ENCODE measurements around the gene KANSL3.
"Not testable (repeated sequence)": the region's sequence is repeated elsewhere in the genome, so short reads cannot be mapped to it uniquely, and the experiment has no call there.

Gene KANSL3

GRCh38 chr2:96555146-96555610 lies 82.9 kb downstream of the KANSL3 start:
- DNase-seq: no peak

DNA sequence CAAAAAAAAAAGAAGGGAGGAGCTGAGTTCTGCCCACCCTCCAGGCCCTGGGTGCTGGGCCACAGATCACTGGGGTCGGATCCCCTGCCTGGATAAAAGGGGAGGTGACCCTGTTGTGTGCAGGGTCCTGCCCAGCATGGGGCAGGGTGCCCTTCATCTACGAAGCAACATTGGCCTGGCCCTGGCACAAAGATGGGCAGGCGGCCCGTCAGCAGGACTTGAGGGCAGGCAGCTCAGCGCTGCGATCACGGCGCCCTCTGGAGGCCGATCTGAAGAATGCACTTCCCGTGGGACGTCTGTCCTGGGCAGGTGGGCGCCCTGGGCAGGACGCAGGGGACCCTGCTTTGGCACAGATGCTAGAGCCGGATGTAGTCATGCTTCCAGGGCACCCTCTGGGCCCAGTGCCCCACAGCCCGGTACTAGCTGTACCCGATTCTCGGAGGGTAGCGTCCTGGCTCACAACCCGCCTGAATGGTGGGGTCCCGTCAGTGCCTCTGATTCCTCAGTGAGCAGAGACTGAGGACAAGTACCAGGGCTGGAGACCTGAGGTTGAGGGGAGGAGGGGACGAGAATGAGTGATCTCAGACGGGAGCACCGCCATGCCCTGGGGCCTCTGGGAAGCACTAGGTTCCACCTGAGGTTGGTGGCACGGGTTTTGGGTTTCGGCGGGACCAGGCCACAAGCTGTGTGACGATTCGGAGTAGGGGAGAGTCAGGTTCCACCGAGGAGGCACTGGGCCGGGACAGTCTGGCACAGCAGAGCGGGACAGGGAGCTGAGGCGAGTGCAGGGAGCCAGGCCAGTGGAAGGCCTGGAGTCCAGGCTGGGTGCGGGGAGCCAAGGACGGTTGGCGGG lies 83.6 kb downstream of the KANSL3 start:
- DNase-seq: peak; percentile 3

GRCh38 chr2:96553957-96554292 lies 84.2 kb downstream of the KANSL3 start:
- not testable (repeated sequence) for DNase-seq

- DNase-seq: no peak
These were observed 84.7 kb downstream of the KANSL3 start for GRCh38 chr2:96553176-96553956.

- DNase-seq: no peak
These were observed 85.6 kb downstream of the KANSL3 start for GRCh38 chr2:96552315-96553175.

DNA sequence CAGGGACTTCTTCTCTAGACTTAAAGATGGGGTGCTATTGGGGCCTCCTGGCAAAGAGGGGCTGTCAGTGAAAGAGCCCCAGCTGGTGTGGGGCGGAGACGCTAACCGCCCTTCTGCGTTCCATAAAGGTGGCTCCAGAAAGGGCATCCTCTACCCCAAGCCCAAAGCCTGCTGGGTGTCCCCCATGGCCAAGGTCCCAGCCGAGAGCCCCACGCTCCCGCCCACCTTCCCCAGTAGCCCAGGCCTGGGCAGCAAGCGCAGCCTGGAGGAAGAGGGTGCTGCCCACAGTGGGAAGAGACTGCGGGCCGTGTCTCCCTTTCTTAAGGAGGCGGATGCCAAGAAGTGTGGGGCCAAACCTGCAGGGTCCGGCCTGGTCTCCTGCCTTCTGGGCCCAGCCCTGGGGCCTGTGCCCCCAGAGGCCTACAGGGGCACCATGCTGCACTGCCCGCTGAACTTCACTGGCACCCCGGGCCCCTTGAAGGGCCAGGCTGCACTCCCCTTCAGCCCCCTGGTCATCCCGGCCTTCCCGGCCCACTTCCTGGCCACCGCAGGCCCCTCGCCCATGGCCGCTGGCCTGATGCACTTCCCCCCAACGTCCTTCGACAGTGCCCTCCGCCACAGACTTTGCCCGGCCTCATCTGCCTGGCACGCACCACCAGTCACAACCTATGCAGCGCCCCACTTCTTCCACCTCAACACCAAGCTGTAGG lies 86.4 kb downstream of the KANSL3 start:
- no peak for DNase-seq

- no peak for DNase-seq
These were observed 87.1 kb downstream of the KANSL3 start for GRCh38 chr2:96550787-96551604.

DNA sequence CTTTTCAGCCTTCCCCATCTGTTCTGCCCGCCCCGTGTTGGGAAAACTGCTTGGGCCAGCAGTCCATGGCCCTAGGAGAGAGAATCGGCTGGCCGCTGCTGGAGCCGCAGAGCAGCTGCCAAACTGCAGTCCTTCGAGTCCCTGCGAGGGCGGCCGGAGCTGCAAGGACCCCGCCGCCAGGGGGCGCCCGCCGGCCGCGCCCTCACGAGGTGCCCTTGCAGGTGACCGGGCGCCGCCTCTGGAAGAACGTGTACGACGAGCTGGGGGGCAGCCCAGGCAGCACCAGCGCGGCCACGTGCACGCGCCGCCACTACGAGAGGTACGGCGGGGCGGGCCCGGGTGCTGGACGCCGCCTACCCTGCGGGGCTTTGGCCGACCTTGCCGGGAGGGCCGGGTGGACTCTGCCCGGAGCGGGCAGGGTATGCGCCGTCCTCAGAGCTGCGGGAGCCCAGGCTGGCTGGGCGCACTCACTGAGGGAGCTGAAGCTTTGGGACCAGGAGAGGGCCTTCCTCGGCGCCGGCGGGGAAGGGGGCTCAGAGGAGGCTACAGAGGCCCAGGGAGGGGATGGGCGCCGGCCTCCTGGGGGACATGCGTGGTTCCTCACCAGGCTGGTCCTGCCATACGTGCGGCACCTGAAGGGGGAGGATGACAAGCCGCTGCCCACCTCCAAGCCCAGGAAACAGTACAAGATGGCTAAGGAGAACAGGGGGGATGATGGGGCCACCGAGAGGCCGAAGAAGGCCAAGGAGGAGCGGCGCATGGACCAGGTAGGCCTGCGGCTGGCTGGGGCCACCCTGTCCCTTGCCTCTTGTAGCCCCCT lies 87.9 kb downstream of the KANSL3 start:
- DNase-seq: no peak

- no peak for DNase-seq
These were observed 88.7 kb downstream of the KANSL3 start for GRCh38 chr2:96549466-96549785.

DNA sequence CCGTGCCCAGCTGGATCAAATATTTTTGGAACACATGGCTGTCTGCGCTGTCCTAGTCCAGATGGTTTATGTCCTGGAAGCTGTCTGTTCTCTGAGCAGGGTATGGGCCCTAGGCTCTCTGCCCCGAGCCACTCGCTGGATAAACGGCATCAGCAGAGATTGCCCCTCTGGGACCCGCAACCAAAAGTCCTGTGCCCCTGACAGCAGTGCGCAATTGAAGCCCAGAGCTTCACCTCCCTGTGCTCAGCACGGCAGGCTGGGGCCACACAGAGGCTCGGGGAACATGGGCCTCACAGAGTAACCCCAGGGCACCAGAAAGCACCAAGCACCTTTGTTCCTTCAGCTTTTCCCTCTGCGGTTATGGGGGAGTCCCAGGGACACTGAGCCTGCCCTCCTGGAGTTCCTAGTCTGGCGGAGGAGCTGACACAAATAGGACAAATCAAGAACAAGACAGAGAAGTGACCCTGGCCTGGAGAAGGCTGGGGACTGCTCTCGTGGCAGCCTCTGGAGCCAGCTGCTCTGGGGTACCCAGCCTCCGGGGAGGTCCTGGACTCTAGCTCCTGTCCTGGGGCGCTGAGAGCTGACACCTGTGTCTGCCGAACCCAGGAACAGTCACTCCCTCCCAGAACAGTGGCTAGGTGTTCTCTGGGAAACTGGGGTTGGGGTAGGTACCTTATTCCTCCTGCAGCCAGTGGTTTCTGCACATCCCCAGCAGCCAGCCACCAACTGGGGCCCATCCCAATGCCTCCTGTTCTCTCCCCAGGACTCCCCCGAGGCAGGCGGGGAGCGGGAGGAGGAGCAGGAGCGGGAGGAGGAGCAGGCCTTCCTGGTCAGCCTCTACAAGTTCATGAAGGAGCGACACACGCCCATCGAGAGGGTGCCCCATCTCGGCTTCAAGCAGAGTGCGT lies 89.3 kb downstream of the KANSL3 start:
- DNase-seq: no peak

DNA sequence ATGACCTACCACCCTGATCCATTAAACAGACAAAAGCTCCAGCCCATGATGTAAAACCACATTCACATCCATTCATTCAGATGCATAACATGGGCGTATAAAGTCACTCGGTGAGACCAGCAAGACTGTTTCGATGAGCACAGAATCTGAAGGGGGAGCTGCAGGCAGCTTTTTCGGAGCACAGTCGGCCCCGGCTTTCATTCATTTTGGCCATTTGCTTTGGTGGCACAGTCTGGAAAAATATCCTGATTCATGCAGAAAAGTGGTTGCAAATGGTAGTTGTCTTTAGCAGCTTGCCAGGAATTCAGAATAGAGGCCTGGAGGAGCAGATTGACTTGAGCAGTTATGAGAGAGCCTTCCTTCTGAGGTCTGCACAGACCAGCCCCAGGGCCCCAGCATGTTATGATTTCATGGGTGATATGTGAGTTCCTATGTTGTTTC lies 90.4 kb downstream of the KANSL3 start:
- no peak for DNase-seq

DNA sequence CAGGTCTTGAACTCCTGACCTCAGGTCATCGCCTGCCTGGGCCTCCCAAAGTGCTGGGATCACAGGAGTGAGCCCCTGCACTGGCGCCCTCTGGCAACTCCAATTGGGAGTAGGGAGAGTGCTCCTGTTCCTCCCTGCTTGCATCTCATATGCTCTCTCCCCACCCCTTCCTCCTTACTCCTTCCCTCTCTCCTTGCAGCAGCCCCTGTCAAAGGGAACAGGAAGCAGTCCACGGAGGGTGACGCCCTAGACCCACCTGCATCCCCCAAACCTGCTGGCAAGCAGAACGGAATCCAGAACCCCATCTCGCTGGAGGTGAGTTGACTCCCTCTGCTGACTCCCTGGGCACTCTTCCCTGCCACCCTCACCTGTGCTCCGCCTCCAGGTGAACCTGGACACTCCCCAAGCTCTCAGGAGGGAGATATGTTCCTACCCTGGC lies 90.9 kb downstream of the KANSL3 start:
- no peak for DNase-seq

GRCh38 chr2:96546797-96547196 lies 91.3 kb downstream of the KANSL3 start:
- DNase-seq: no peak

DNA sequence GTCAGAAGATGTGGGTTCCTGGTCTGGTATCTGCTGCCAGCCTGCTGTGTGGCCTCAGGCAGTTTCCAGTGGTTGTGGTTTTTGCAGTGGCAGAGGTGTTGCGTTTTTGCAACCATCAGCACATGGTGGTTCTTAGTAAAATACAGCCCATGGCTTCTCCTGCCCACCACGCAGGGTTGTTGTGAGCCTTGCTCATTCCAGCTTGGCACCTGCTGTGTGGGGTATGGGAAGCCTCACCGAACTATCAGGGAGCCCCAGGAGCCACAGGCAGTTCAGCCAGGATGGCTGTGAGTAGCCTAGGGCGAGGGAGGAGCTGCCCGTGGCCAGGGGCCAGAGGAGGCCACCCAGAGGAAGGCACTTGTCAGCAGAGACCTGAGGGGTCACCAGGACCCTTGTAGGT lies 91.8 kb downstream of the KANSL3 start:
- no peak for DNase-seq

Data from NCI-H1105 (cell line).